Psoas muscle (tissue), 8 donors: Measurements from ENCODE around the gene PDE9A. TPM values are rescaled to one million over a fixed set of nuclear protein-coding genes. Genes with fewer than 3 reads are reported as not detected.
A peak's percentile ranks its signal among the peaks of the same experiment; 100 is the strongest.

ENCODE experiments used
- ATAC-seq, 4 donors: fragments of 200-7000 bp; cut with Tn5 transposase; one replicate each; pipeline ENCODE4 v1.9.1; 2020; ENCODE audit warnings: moderate library complexity in 3 of 4, mild to moderate bottlenecking in 2 of 4
- DNase-seq, 2 donors: peaks; one replicate each; pipeline ENCODE4 v3.0.0-alpha.2; 2020
- H3K27ac ChIP-seq: fragments of 200-600 bp; one replicate; pipeline ENCODE4 v1.8.0; 2022
- H3K27me3 ChIP-seq, 3 donors: fragments of 200-600 bp in 1 of 3; one replicate each; pipeline versions ENCODE4 v1.6.1 to v1.8.0; 2013 to 2022; ENCODE audit warnings: low read length in 2 of 3, mild to moderate bottlenecking in 2 of 3, moderate library complexity in 1 of 3; ENCODE audit not compliant: insufficient read depth in 3 of 3
- H3K36me3 ChIP-seq, 2 donors: fragments of 200-600 bp in 1 of 2; one replicate each; pipeline versions ENCODE4 v1.6.1 to v1.8.0; 2013 to 2022; ENCODE audit warnings: low read depth in 1 of 2, mild to moderate bottlenecking in 1 of 2, moderate library complexity in 1 of 2; ENCODE audit not compliant: insufficient read depth in 1 of 2
- H3K4me1 ChIP-seq: fragments of 200-600 bp; one replicate; pipeline ENCODE4 v1.8.0; 2022
- H3K4me3 ChIP-seq: fragments of 200-600 bp; one replicate; pipeline ENCODE4 v1.8.0; 2022; ENCODE audit warnings: mild to moderate bottlenecking
- H3K9me3 ChIP-seq: fragments of 200-600 bp; one replicate; pipeline ENCODE4 v1.8.0; 2022
- CTCF ChIP-seq: fragments of 200-600 bp; IDR thresholded peaks from one replicate; pipeline ENCODE4 v1.8.0; 2022; ENCODE audit warnings: antibody characterized with exemption
- WGBS, 3 donors: extraction: QIAGEN DNeasy Blood & Tissue Kit; methylation state at CpG; one replicate each; pipeline versions ENCODE4 v1.1.6 to v1.1.7; 2013; 5-methylcytosine and 5-hydroxymethylcytosine counted together
- intact Hi-C, 2 donors: fragments of 100-400 bp; cut with DNase I; formaldehyde crosslinking; loops; one replicate each; pipeline versions ENCODE4 v1.11.0 to v1.14.2; 2022
- polyA plus RNA-seq, 3 donors: library from polyadenylated mRNA; stranded (reverse); fragments of 200-250 nt; gene quantifications; one replicate each; pipeline ENCODE4 v1.2.3, GENCODE V29; 2013
- total RNA-seq, 4 donors: library from RNA; stranded (reverse); fragmentation: NEBNext Ultra II Directional in 2 of 4; extraction: Animal tissue kit (Norgen Biotek cat#: 25700) in 2 of 4; gene quantifications; one replicate each; pipeline versions ENCODE4 v1.2.1 to v1.2.4, GENCODE V29; 2021 to 2023
- donor health status: healthy with polysubstance abuse.
- donor health status: DM: no; HTN: no; CAD: no; lungs with moderate emphysema.
- donor health status: Bipolar disorder and iron deficiency.
- donor health status: healthy.
- donor health status: DM: yes; HTN: yes; CAD: no.
- donor health status: DM: no; HTN: no; CAD: no.
- donor health status: DM: no; HTN: no; CAD: no.
- donor health status: DM: yes; HTN: yes; CAD: no.

The PDE9A gene
- total and polyA plus RNA-seq, 7 donors, result 1.2 to 4.3 (median 1.8) TPM

DNA sequence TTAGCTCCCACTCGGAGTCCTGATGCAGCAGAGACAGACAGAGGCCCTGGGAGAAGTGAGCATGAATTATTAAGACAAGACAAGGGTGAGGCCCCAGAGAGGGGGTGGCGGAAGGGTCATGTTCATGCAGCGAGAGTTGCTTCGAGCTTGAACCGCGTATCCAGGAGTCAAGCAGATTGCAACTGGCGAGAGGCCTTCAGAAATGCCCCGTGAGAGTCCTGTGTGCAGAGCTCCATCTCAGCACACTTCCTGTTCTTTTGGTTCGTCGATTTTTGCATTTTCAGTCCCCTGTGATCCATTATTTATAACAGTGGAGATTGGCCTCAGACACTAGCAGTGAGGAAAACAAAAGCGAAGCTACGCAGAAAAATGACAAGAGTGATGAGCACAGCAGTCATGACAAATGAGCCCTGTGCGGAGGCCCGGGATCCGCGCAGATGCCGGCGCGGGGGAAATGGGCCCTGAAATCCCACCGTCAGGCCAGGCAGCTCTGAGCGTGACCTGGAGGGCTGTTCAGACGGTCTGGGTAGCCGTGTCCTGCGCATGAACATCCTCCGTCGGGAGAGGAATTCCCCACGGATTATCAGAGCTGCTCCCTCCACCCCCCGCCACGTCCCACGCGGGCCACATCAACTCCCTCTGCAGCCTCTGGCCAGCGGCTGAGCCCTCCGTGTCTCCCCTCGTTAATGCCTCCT, 15.0 kb downstream of the PDE9A start:
- no peak overlapping the region for H3K27ac ChIP-seq
- no peaks in the 10 kb centered on the region for H3K4me1 ChIP-seq
- ATAC-seq (peak in 2 of 4 donors; percentile 13 to 17), DNase-seq (no peak)
- H3K9me3 ChIP-seq, result no peaks in the 10 kb centered on the region
- H3K4me3 ChIP-seq, result no peak overlapping the region
- 39 to 52% (median 47%) methylated on average over 29 to 34 of the region's 34 CpGs for WGBS, 3 donors
- H3K27me3 ChIP-seq, result peaks cover 0 to 31% (median 6%) of the 10 kb centered on the region in 3 donors
- intact Hi-C loops, result no loop called here
- no peaks in the 10 kb centered on the region for H3K36me3 ChIP-seq
- TF ChIP-seq CTCF, result no peak

DNA sequence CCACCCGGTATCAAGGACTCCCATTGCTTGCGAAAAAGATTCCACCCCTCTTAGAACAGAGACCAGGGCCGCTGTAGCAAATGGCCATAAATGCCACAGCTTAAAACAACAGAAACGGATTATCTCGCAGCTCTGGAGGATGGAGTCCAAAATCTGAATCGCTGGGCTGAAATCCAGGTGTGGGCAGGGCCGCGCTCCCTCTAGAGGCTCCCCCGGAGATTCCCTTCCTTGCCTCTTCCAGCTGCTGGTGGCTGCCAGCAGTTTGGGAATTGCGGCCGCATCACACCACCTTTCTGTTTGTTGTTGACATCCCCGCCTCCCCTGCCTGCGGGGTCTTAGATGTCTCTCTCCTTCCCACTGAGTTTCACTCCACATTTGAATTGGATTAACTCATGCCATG, 15.6 kb downstream of the PDE9A start:
- ATAC-seq (peak in 1 of 4 donors; percentile 16), DNase-seq (no peak)
- no peaks in the 10 kb centered on the region for H3K36me3 ChIP-seq
- no peaks in the 10 kb centered on the region for H3K4me1 ChIP-seq
- H3K4me3 ChIP-seq, result no peak overlapping the region
- 16 to 20% (median 19%) methylated on average over 13 of the region's 13 CpGs for WGBS, 3 donors
- H3K27me3 ChIP-seq, result peaks cover 0 to 33% (median 6%) of the 10 kb centered on the region in 3 donors
- no peak overlapping the region for H3K27ac ChIP-seq
- TF ChIP-seq CTCF, result no peak
- intact Hi-C loops, result no loop called here
- H3K9me3 ChIP-seq, result no peaks in the 10 kb centered on the region

DNA sequence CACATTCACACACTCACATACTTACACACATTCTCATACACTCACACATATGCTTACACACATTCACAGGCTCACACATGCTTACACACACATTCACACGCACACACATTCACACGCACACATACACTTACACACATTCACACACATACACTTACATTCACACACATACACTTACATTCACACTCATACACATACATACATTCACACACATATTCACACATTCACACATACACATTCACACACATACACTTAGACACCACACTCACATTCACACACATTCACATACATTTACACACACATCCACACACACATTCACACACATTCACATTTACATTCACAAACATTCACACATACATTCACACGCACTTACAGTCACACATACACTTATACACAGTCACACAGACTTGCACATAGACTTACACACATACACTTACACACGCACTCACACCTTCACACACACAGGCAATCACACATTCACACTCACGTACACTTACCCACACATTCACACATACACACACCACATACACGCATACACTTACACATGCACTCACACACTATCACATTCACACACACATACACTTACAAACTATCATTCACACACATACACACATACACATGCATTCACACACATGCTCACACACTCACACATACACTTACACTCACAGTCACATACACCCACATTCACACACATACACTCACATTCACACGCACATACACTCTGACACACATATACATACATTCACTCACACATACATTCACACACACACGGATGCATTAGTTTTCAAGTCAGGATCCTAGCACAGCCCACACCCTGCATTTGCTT, 16.8 kb downstream of the PDE9A start:
- 81 to 91% (median 88%) methylated on average over 8 of the region's 8 CpGs for WGBS, 3 donors
- Histone ChIP-seq H3K4me1 (no peaks in the 10 kb centered on the region), H3K4me3 (no peak overlapping the region), H3K36me3 (no peaks in the 10 kb centered on the region), H3K9me3 (no peaks in the 10 kb centered on the region), H3K27ac (no peak overlapping the region), H3K27me3 (peaks cover 0 to 41% (median 8%) of the 10 kb centered on the region in 3 donors)
- ATAC-seq (no peak), DNase-seq (no peak)
- intact Hi-C loops, result no loop called here
- no peak for TF ChIP-seq CTCF

GRCh38 chr21:42670884-42671283, 17.5 kb downstream of the PDE9A start:
- Histone ChIP-seq H3K27me3 (peaks cover 0 to 39% (median 8%) of the 10 kb centered on the region in 3 donors), H3K9me3 (no peaks in the 10 kb centered on the region), H3K36me3 (no peaks in the 10 kb centered on the region), H3K4me3 (no peak overlapping the region), H3K27ac (no peak overlapping the region), H3K4me1 (no peaks in the 10 kb centered on the region)
- intact Hi-C loops, result no loop called here
- WGBS, 3 donors, result 66 to 73% (median 68%) methylated on average over 9 of the region's 9 CpGs
- no peak for TF ChIP-seq CTCF
- no peak for ATAC-seq
- no peak for DNase-seq
